Neural crest cell (in vitro differentiated cells): ENCODE results near the gene RCN2. TPM values are rescaled to one million over a fixed set of nuclear protein-coding genes. Genes with fewer than 3 reads are reported as not detected.
"Not testable (repeated sequence)": the region's sequence is repeated elsewhere in the genome, so short reads cannot be mapped to it uniquely, and the experiment has no call there.

Source experiments
- DNase-seq: peaks from one replicate; pipeline ENCODE4 v3.0.0; 2021; ENCODE audit warnings: low read depth, mixed read lengths, low spot score
- H3K27ac Mint-ChIP-seq: one replicate; pipeline ENCODE4 v1.8.0; 2021; ENCODE audit warnings: mild to moderate bottlenecking, mixed read lengths; ENCODE audit not compliant: unreplicated experiment
- H3K27me3 Mint-ChIP-seq: 2 replicates; pipeline ENCODE4 v1.8.0; 2021; ENCODE audit warnings: low read depth, mild to moderate bottlenecking, mixed read lengths
- H3K36me3 Mint-ChIP-seq: 2 replicates; pipeline ENCODE4 v1.8.0; 2021; ENCODE audit warnings: low read depth, mild to moderate bottlenecking, mixed read lengths
- H3K4me1 Mint-ChIP-seq: 2 replicates; pipeline ENCODE4 v1.8.0; 2021; ENCODE audit warnings: mixed read lengths
- H3K4me3 Mint-ChIP-seq: one replicate; pipeline ENCODE4 v1.8.0; 2021; ENCODE audit warnings: mild to moderate bottlenecking, mixed read lengths
- H3K9me3 Mint-ChIP-seq: 2 replicates; pipeline ENCODE4 v1.8.0; 2021; ENCODE audit warnings: mixed read lengths
- long read RNA-seq: library from polyadenylated mRNA; unstranded; transcript quantifications from one replicate; pipeline ENCODE4 v2.0.0, GENCODE V29; 2020
- total RNA-seq: library from RNA; stranded (reverse); gene quantifications from 2 replicates; pipeline ENCODE4 v1.2.1, GENCODE V29; 2021
- TF ChIP-seq, protein P1 (sequence below): fragments of 200-600 bp; sonication (generic); conservative IDR thresholded peaks from 2 replicates; pipeline ENCODE4 v1.5.0; 2021; ENCODE audit warnings: antibody characterized with exemption, mild to moderate bottlenecking

The RCN2 gene, protein sequence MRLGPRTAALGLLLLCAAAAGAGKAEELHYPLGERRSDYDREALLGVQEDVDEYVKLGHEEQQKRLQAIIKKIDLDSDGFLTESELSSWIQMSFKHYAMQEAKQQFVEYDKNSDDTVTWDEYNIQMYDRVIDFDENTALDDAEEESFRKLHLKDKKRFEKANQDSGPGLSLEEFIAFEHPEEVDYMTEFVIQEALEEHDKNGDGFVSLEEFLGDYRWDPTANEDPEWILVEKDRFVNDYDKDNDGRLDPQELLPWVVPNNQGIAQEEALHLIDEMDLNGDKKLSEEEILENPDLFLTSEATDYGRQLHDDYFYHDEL
- total RNA-seq, result 159 and 161 TPM in 2 replicates
- long read RNA-seq, full-length matches to known transcripts, result 157 of 169 reads
- long read RNA-seq, partial matches to known transcripts, result 10 of 169 reads
- long read RNA-seq, other reads (novel, unspliced or antisense), result 2 of 169 reads

DNA sequence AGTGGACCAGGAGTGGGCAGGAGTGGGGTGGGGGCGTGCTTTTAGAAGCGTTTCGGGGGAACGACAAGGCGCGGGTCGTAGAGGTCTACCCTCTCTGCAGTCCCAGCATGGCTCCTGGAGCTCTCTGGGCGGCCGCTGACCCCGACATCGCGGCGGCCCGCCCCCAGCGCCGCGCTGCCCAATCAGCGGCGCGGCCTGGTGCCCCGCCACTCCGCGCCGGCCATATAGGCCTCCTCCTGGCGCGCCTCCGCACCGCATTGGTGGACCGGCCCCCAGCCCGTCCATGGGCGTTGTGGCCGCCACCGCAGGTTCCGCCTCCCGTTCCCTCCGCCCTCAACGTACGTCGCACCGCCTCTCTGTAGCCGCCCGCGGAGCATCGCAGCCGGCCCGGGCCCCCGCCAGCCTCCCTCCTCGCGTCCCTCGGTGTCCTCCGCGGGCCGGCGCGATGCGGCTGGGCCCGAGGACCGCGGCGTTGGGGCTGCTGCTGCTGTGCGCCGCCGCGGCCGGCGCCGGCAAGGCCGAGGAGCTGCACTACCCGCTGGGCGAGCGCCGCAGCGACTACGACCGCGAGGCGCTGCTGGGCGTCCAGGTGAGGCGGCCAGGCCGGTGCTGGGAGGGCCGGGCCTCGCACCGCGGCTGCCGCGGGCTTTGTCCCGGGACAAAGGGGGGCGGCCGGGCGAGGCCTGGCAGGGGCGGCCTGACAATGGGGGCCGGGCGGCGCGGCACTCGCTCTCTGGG, at the start of gene RCN2:
Gene RCN2, plus strand, starts transcription at position 353 of the 738 bp plus-strand sequence. Its CDS starts 93 bp downstream, at position 446.
- peak; percentile 85 for DNase-seq
- TF ChIP-seq, protein P1, sequence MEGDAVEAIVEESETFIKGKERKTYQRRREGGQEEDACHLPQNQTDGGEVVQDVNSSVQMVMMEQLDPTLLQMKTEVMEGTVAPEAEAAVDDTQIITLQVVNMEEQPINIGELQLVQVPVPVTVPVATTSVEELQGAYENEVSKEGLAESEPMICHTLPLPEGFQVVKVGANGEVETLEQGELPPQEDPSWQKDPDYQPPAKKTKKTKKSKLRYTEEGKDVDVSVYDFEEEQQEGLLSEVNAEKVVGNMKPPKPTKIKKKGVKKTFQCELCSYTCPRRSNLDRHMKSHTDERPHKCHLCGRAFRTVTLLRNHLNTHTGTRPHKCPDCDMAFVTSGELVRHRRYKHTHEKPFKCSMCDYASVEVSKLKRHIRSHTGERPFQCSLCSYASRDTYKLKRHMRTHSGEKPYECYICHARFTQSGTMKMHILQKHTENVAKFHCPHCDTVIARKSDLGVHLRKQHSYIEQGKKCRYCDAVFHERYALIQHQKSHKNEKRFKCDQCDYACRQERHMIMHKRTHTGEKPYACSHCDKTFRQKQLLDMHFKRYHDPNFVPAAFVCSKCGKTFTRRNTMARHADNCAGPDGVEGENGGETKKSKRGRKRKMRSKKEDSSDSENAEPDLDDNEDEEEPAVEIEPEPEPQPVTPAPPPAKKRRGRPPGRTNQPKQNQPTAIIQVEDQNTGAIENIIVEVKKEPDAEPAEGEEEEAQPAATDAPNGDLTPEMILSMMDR, result no peak
- Mint-ChIP-seq H3K9me3 (no peaks in the 10 kb centered on the region), H3K36me3 (peaks cover 15% of the 10 kb centered on the region), H3K27ac (peak within 1 kb of the TSS; percentile 95), H3K4me1 (peaks cover 60% of the 10 kb centered on the region), H3K27me3 (no peaks in the 10 kb centered on the region), H3K4me3 (peak within 1 kb of the TSS; percentile 96)

DNA sequence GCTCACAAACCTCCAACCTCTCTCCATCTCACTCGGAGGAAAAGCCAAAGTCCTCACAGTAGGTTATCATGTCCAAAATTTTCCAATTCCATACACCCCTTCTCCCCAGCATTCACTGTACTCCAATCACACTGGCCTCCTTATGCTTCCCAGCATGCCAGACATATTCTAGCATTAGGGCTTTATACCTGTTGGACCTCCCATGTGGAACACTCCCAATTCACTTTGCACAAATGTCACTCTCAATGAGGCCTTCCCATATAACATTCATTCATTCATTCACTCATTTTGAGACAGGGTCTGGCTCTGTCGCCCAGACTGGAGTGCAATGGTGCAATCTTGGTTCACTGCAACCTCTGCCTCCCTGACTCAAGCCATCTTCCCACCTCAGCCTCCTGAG, 46.3 kb upstream of the RCN2 start:
- Mint-ChIP-seq H3K27me3 (no peaks in the 10 kb centered on the region), H3K4me1 (no peaks in the 10 kb centered on the region), H3K9me3 (peaks cover 7% of the 10 kb centered on the region), H3K27ac (no peak overlapping the region), H3K36me3 (peaks cover 17% of the 10 kb centered on the region), H3K4me3 (no peak overlapping the region)
- DNase-seq, result no peak
- TF ChIP-seq, protein P1, result no peak

DNA sequence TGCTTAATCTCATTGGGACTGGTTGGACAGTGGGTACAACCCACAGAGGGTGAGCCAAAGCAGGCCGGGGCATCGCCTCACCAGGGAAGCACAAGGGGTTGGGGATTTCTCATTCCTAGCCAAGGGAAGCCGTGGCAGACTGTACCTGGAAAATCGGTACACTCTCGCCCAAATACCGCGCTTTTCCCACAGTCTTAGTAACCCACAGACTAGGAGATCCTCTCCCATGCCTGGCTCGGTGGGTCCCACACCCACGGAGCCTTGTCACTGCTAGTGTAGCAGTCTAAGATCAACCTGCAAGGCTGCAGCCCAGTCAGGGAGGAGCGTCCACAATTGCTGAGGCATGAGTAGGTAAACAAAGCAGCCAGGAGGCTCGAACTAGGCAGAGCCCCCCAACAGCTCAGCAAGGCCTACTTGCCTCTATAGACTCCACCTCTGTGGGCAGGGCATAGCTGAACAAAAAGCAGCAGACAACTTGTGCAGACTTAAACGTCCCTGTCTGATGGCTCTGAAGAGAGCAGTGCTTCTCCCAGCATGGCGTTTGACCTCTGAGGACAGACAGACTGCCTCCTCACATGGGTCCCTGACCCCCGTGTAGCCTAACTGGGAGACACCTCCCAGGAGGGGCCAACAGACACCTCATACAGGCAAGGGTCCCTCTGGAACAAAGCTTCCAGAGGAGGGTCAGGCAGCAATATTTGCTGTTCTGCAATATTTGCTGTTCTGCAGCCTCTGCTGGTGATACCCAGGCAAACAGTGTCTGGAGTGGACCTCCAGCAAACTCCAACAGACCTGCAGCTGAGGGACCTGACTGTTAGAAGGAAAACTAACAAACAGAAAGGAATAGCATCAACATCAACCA, 44.0 kb upstream of the RCN2 start:
- not testable (repeated sequence) for H3K4me1 Mint-ChIP-seq, H3K27me3 Mint-ChIP-seq, DNase-seq, H3K27ac Mint-ChIP-seq, H3K4me3 Mint-ChIP-seq
- Mint-ChIP-seq H3K9me3 (peaks cover 15% of the 10 kb centered on the region), H3K36me3 (peaks cover 28% of the 10 kb centered on the region)

DNA sequence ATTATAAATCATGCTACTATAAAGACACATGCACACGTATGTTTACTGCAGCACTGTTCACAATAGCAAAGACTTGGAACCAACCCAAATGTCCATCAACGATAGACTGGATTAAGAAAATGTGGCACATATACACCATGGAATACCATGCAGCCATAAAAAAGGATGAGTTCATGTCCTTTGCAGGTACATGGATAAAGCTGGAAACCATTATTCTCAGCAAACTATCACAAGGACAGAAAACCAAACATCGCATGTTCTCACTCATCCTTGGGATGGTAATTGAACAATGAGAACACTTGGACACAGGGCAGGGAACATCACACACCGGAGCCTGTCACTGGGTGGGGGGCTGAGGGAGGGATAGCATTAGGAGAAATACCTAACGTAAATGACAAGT, 38.7 kb upstream of the RCN2 start:
- not testable (repeated sequence) for H3K27me3 Mint-ChIP-seq, H3K27ac Mint-ChIP-seq, DNase-seq, H3K4me1 Mint-ChIP-seq, H3K4me3 Mint-ChIP-seq
- Mint-ChIP-seq H3K36me3 (peaks cover 36% of the 10 kb centered on the region), H3K9me3 (peaks cover 21% of the 10 kb centered on the region)

DNA sequence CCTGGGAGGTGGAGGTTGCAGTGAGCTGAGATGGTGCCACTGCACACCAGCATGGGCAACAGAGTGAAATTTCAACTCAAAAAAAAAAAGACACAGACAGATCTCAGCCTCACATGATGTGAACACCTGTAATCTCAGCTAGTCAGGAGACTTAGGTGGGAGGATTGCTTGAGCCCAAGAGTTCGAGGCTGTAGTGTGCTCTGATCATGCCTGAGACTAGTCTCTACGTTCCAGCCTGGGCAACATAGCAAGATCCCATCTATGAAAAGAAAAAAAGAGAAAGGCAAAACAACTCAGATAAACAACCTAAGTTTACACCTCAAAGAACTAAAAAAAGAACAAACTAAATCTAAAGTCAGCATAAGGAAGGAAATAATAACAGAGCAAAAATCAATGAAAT, 37.4 kb upstream of the RCN2 start:
- Mint-ChIP-seq H3K4me3 (no peak overlapping the region), H3K27ac (no peak overlapping the region), H3K9me3 (peaks cover 28% of the 10 kb centered on the region), H3K27me3 (no peaks in the 10 kb centered on the region), H3K4me1 (no peaks in the 10 kb centered on the region), H3K36me3 (peaks cover 45% of the 10 kb centered on the region)
- no peak for DNase-seq
- TF ChIP-seq, protein P1, result no peak

DNA sequence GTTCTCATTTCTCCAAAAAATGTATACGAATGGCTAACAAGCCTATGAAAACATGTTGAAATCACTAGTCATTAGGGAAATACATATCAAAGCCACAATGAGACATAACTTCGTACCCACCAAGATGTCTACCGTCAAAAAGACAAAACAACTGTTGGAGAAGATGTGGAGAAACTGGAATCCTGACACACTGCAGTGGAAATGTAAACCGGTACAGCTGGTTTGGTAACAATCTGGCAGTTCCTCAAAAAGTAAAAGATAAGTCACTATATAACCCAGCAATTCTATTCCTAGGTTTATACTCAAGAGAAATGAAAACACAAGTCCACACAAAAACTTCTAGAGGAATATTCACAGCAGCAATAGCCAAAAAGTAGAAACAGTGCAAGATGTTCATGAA, 33.4 kb upstream of the RCN2 start:
- Mint-ChIP-seq H3K4me1 (peaks cover 1% of the 10 kb centered on the region), H3K27ac (no peak overlapping the region), H3K27me3 (no peaks in the 10 kb centered on the region), H3K36me3 (peaks cover 27% of the 10 kb centered on the region), H3K9me3 (peaks cover 13% of the 10 kb centered on the region), H3K4me3 (no peak overlapping the region)
- TF ChIP-seq, protein P1, result no peak
- no peak for DNase-seq

DNA sequence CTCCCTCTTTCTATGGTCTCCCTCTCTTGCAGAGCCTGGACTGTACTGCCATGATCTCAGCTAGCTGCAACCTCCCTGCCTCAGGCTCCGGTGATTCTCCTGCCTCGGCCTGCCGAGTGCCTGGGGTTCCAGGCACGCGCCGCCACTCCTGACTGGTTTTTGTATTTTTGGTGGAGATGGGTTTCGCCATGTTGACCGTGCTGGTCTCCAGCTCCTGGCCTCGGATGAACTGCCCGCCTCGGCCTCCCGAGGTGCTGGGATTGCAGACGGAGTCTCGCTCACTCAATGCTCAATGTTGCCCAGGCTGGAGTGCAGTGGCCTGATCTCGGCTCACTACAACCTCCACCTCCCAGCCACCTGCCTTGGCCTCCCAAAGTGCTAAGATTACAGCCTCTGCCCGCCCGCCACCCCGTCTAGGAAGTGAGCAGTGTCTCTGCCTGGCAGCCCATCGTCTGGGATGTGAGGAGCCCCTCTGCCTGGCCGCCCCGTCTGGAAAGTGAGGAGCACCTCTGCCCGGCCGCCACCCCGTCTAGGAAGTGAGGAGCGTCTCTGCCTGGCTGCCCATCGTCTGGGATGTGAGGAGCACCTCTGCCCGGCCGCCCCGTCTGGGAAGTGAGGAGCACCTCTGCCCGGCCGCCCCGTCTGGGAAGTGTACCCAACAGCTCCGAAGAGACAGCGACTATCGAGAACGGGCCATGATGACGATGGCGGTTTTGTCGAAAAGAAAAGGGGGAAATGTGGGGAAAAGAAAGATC, 32.2 kb upstream of the RCN2 start:
- not testable (repeated sequence) for H3K27ac Mint-ChIP-seq, DNase-seq, H3K4me3 Mint-ChIP-seq, H3K27me3 Mint-ChIP-seq, H3K9me3 Mint-ChIP-seq
- peaks cover 14% of the 10 kb centered on the region for H3K4me1 Mint-ChIP-seq
- H3K36me3 Mint-ChIP-seq, result peaks cover 18% of the 10 kb centered on the region

DNA sequence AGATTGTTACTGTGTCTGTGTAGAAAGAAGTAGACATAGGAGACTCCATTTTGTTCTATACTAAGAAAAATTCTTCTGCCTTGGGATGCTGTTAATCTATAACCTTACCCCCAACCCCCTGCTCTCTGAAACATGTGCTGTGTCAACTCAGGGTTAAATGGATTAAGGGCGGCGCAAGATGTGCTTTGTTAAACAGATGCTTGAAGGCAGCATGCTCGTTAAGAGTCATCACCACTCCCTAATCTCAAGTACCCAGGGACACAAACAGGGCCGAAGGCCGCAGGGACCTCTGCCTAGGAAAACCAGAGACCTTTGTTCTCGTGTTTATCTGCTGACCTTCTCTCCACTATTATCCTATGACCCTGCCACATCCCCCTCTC, 31.6 kb upstream of the RCN2 start:
- not testable (repeated sequence) for H3K27me3 Mint-ChIP-seq, DNase-seq, H3K4me3 Mint-ChIP-seq, H3K27ac Mint-ChIP-seq, H3K9me3 Mint-ChIP-seq
- Mint-ChIP-seq H3K36me3 (peaks cover 18% of the 10 kb centered on the region), H3K4me1 (peaks cover 18% of the 10 kb centered on the region)
